HG03558 (cell line): ENCODE results near the gene LRRN2.

Experiments used
- ATAC-seq: cut with Tn5 transposase; IDR thresholded peaks from one replicate; pipeline ENCODE4 v1.9.1; 2021; ENCODE audit warnings: moderate number of reproducible peaks; ENCODE audit not compliant: unreplicated experiment; ENCODE audit errors: extremely low read depth

LRRN2 gene

GRCh38 chr1:204613636-204614035 is 71.9 kb downstream of the LRRN2 start:
- no peak for ATAC-seq

GRCh38 chr1:204612326-204612725 is 73.2 kb downstream of the LRRN2 start:
- ATAC-seq, result no peak

- no peak for ATAC-seq
Measured at GRCh38 chr1:204611036-204611435, 74.5 kb downstream of the LRRN2 start.

GRCh38 chr1:204607910-204608309 is 77.6 kb downstream of the LRRN2 start:
- no peak for ATAC-seq

GRCh38 chr1:204605791-204606190 is 79.7 kb downstream of the LRRN2 start:
- no peak for ATAC-seq

GRCh38 chr1:204602871-204603542 is 82.5 kb downstream of the LRRN2 start:
- ATAC-seq, result no peak

GRCh38 chr1:204602111-204602579 is 83.4 kb downstream of the LRRN2 start:
- no peak for ATAC-seq

GRCh38 chr1:204600968-204601367 is 84.6 kb downstream of the LRRN2 start:
- ATAC-seq, result no peak

- ATAC-seq, result no peak
Measured at GRCh38 chr1:204600203-204600602, 85.3 kb downstream of the LRRN2 start.

- no peak for ATAC-seq
Measured at GRCh38 chr1:204599596-204599995, 85.9 kb downstream of the LRRN2 start.

- ATAC-seq, result no peak
Measured at GRCh38 chr1:204599098-204599497, 86.4 kb downstream of the LRRN2 start.

GRCh38 chr1:204598319-204598969 is 87.1 kb downstream of the LRRN2 start:
- ATAC-seq, result no peak

GRCh38 chr1:204592246-204592948 is 93.1 kb downstream of the LRRN2 start:
- ATAC-seq, result no peak

- no peak for ATAC-seq
Measured at GRCh38 chr1:204591473-204592090, 94.0 kb downstream of the LRRN2 start.

- ATAC-seq, result no peak
Measured at GRCh38 chr1:204589409-204590038, 96.0 kb downstream of the LRRN2 start.

GRCh38 chr1:204588826-204589225 is 96.7 kb downstream of the LRRN2 start:
- ATAC-seq, result no peak

- no peak for ATAC-seq
Measured at GRCh38 chr1:204587621-204588020, 97.9 kb downstream of the LRRN2 start.

- ATAC-seq, result no peak
Measured at GRCh38 chr1:204584699-204585372, 100.7 kb downstream of the LRRN2 start.

GRCh38 chr1:204583909-204584632 is 101.5 kb downstream of the LRRN2 start:
- no peak for ATAC-seq
